ENCODE measurements around the gene DYSF.

DYSF gene

GRCh38 chr2:71685073-71685848, 231.9 kb downstream of the DYSF start:
- no peak for TF ChIP-seq MEIS1 (CRISPR knock-in tag; IDR thresholded peaks at IDR 0.05; ENCODE audit: borderline replicate concordance)
- no peak for TF ChIP-seq ZNF280C (tag by site-specific recombination; IDR thresholded peaks at IDR 0.05)
- TF ChIP-seq ZFP3 (tag by site-specific recombination; IDR thresholded peaks at IDR 0.05; ENCODE audit: low read depth) = no peak
- TF ChIP-seq HOXA7 (CRISPR knock-in tag; IDR thresholded peaks at IDR 0.05; ENCODE audit: borderline replicate concordance) = no peak
- no peak for TF ChIP-seq ZNF302 (tag by site-specific recombination; IDR thresholded peaks at IDR 0.05; ENCODE audit: low read depth)
- no peak for TF ChIP-seq ZNF701 (tag by site-specific recombination; IDR thresholded peaks at IDR 0.05)
- TF ChIP-seq ZNF548 (tag by site-specific recombination; IDR thresholded peaks at IDR 0.05) = no peak
- no peak for TF ChIP-seq ZNF449 (tag by site-specific recombination; IDR thresholded peaks at IDR 0.05)
- no peak for TF ChIP-seq YY2 (tag by site-specific recombination; IDR thresholded peaks at IDR 0.05)
- no peak for TF ChIP-seq REST (tag by site-specific recombination; IDR thresholded peaks at IDR 0.05)
- TF ChIP-seq ZNF311 (tag by site-specific recombination; IDR thresholded peaks at IDR 0.05; ENCODE audit: borderline replicate concordance) = no peak
- no peak for TF ChIP-seq KLF8 (tag by site-specific recombination; IDR thresholded peaks at IDR 0.05)
- Histone ChIP-seq H3K4me3 (ENCODE audit: low read depth, low read length) (no peak overlapping the region), H3K9me3 (ENCODE audit: control insufficient read depth, insufficient read depth, low read depth, low read length) (no peaks in the 10 kb centered on the region), H3K36me3 (ENCODE audit: control insufficient read depth in 2 of 2, insufficient read depth in 1 of 2, low read length in 2 of 2) (no peaks in the 10 kb centered on the region), H3K27ac (ENCODE audit: extremely low read depth, low read depth, low read length) (no peak overlapping the region), H3K4me1 (ENCODE audit: control insufficient read depth, insufficient read depth, low read length) (no peaks in the 10 kb centered on the region)
- CTCF ChIA-PET = interaction anchor here (0.9 kb wide), 1 partner anchor 113 kb away, joined by 3 read pairs; no protein-coding TSS in a partner anchor
- POLR2A ChIA-PET = no interaction called here

- ChIA-PET POLR2A (no interaction called here), CTCF (no interaction called here)
- H3K27ac ChIP-seq (ENCODE audit: extremely low read depth, low read depth, low read length) = no peak overlapping the region
- no peaks in the 10 kb centered on the region for H3K4me1 ChIP-seq (ENCODE audit: control insufficient read depth, insufficient read depth, low read length)
- no peak overlapping the region for H3K4me3 ChIP-seq (ENCODE audit: low read depth, low read length)
- H3K36me3 ChIP-seq (ENCODE audit: control insufficient read depth in 2 of 2, insufficient read depth in 1 of 2, low read length in 2 of 2) = no peaks in the 10 kb centered on the region
- TF ChIP-seq WT1 (tag by site-specific recombination; IDR thresholded peaks at IDR 0.05) (no peak), MYNN (tag by site-specific recombination; IDR thresholded peaks at IDR 0.05; ENCODE audit: borderline replicate concordance) (no peak), ZEB2 (tag by site-specific recombination; IDR thresholded peaks at IDR 0.05) (no peak), ZNF121 (tag by site-specific recombination; IDR thresholded peaks at IDR 0.05) (no peak), KLF7 (tag by site-specific recombination; IDR thresholded peaks at IDR 0.05; ENCODE audit: borderline replicate concordance) (no peak), KLF16 (tag by site-specific recombination; IDR thresholded peaks at IDR 0.05) (no peak), ZNF544 (tag by site-specific recombination; IDR thresholded peaks at IDR 0.05) (no peak), ZNF768 (tag by site-specific recombination; IDR thresholded peaks at IDR 0.05) (no peak), ZNF18 (tag by site-specific recombination; IDR thresholded peaks at IDR 0.05) (no peak)
- no peaks in the 10 kb centered on the region for H3K9me3 ChIP-seq (ENCODE audit: control insufficient read depth, insufficient read depth, low read depth, low read length)
These were observed 232.7 kb downstream of the DYSF start for GRCh38 chr2:71685941-71686611.

Measured in HEK293 (cell line).